ENCODE measurements around the gene HOXC11.

The HOXC11 gene

DNA sequence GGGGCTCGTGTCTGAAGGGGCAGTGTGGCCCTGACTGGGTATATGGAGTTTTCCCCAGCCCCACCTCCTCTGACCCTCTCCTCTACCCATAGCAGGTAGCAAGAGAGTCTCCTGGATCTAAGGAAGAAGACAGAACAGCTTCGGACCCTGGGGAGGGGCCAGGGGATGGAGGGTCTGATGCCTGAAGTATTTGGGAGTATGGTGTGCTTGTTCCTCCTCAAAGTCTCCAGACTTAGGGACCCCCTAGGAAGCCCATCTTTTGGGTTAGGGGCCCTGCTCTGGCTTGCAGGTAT lies 35.3 kb downstream of the HOXC11 start:
- Histone ChIP-seq H3K4me3 (ENCODE audit: low read depth in 1 of 2, low read length in 1 of 2) (no peak overlapping the region), H3K27me3 (peaks cover 100% of the 10 kb centered on the region), H3K27ac (no peak overlapping the region), H3K4me1 (ENCODE audit: control insufficient read depth in 1 of 2, insufficient read depth in 1 of 2, low read depth in 1 of 2, low read length in 1 of 2) (peaks cover 21 to 26% of the 10 kb centered on the region in 2 experiments), H3K9me3 (no peaks in the 10 kb centered on the region), H3K36me3 (no peaks in the 10 kb centered on the region)
- TF ChIP-seq, protein P1, sequence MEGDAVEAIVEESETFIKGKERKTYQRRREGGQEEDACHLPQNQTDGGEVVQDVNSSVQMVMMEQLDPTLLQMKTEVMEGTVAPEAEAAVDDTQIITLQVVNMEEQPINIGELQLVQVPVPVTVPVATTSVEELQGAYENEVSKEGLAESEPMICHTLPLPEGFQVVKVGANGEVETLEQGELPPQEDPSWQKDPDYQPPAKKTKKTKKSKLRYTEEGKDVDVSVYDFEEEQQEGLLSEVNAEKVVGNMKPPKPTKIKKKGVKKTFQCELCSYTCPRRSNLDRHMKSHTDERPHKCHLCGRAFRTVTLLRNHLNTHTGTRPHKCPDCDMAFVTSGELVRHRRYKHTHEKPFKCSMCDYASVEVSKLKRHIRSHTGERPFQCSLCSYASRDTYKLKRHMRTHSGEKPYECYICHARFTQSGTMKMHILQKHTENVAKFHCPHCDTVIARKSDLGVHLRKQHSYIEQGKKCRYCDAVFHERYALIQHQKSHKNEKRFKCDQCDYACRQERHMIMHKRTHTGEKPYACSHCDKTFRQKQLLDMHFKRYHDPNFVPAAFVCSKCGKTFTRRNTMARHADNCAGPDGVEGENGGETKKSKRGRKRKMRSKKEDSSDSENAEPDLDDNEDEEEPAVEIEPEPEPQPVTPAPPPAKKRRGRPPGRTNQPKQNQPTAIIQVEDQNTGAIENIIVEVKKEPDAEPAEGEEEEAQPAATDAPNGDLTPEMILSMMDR (IDR thresholded peaks at IDR 0.05): no peak

- H3K36me3 ChIP-seq: no peaks in the 10 kb centered on the region
- no peak overlapping the region for H3K4me3 ChIP-seq (ENCODE audit: low read depth in 1 of 2, low read length in 1 of 2)
- no peaks in the 10 kb centered on the region for H3K9me3 ChIP-seq
- TF ChIP-seq, protein P1 (IDR thresholded peaks at IDR 0.05): no peak
- peaks cover 100% of the 10 kb centered on the region for H3K27me3 ChIP-seq
- H3K27ac ChIP-seq: no peak overlapping the region
- H3K4me1 ChIP-seq (ENCODE audit: control insufficient read depth in 1 of 2, insufficient read depth in 1 of 2, low read depth in 1 of 2, low read length in 1 of 2): peaks cover 21 to 28% of the 10 kb centered on the region in 2 experiments
Measured at GRCh38 chr12:54009171-54010052, 36.5 kb downstream of the HOXC11 start.

DNA sequence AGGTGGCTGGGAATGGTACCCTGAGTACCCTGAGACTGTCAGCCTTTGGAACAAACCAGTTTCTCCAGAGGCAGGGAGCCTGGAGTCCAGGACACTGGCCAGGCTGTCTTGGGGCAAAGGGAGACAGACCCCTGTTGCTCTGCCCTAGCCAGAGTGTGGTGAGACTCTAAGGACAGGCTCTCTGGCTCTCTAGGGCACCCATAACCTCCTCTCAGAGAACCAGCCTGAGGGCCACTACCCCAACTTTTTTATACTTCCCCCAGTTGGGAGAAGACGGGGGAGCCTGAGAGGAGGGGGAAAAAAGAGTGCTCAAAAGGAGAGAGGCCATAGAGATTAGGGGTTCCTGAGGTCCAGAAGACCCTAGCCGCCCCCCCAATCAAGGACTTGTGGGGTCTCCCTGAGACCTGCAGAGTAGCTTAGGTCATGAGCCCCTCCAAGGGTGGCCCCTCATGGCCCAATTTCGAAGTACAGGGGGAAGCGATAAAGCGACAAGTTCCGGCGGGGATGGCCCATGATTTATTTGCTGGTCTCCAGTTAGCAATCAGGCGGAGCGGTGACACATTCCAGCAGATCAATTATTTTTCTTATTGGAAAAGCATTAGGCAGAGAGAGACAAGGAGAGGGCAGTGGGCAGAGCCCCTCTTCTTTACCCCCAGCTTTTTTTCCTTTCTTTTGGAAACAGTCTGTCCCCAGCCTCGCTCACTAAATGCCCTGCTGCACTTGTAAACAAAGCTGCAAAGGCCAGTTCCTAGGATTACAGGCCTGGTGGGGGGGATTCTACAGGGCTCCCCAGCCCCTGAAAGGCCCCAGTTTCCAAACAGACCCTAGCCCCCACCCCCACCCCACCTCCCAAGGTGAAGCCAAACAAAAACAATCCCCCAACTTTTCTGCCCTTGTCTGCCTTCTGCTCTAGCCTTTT lies 37.4 kb downstream of the HOXC11 start:
- no peak overlapping the region for H3K27ac ChIP-seq

DNA sequence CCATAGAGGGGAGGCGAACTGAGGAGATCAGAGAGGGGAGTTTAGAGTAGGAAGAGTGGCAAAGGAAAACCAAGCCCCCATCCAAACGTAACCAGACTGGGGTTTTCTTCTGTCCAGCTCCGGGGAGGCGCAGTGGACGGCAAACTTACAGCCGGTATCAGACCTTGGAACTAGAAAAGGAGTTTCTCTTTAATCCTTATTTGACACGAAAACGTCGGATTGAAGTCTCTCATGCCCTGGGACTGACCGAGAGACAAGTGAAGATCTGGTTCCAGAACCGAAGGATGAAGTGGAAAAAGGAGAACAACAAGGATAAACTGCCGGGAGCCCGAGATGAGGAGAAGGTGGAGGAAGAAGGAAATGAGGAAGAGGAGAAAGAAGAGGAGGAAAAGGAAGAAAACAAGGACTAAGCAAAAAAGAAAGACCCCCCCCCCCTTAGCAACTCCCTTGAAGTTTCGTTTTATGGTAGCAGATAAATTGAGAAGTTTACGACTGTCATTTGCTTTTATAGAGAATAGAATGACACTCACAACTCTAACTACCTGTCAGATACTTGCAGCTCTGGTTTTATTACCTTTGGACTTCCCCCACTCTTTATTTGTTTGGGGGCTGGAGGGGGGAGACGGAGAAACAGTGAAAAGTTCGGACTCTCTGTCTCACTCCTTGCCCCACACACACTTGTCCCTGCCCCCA lies 38.2 kb downstream of the HOXC11 start:
- H3K4me3 ChIP-seq (ENCODE audit: low read depth in 1 of 2, low read length in 1 of 2): no peak overlapping the region

More for the DNA sequence above, 37.4 kb downstream of the HOXC11 start:
- H3K4me1 ChIP-seq (ENCODE audit: control insufficient read depth in 1 of 2, insufficient read depth in 1 of 2, low read depth in 1 of 2, low read length in 1 of 2): peaks cover 21 to 29% of the 10 kb centered on the region in 2 experiments
- H3K4me3 ChIP-seq (ENCODE audit: low read depth in 1 of 2, low read length in 1 of 2): no peak overlapping the region
- TF ChIP-seq, protein P1 (IDR thresholded peaks at IDR 0.05): no peak
- no peaks in the 10 kb centered on the region for H3K9me3 ChIP-seq
- no peaks in the 10 kb centered on the region for H3K36me3 ChIP-seq
- peaks cover 100% of the 10 kb centered on the region for H3K27me3 ChIP-seq

More for the DNA sequence above, 38.2 kb downstream of the HOXC11 start:
- TF ChIP-seq, protein P1 (IDR thresholded peaks at IDR 0.05): no peak
- peaks cover 100% of the 10 kb centered on the region for H3K27me3 ChIP-seq
- no peaks in the 10 kb centered on the region for H3K9me3 ChIP-seq
- H3K27ac ChIP-seq: no peak overlapping the region
- no peaks in the 10 kb centered on the region for H3K36me3 ChIP-seq
- peaks cover 20 to 27% of the 10 kb centered on the region in 2 experiments for H3K4me1 ChIP-seq (ENCODE audit: control insufficient read depth in 1 of 2, insufficient read depth in 1 of 2, low read depth in 1 of 2, low read length in 1 of 2)
